ENCODE results near the gene RAB3C.

Gene RAB3C

GRCh38 chr5:58904737-58905136 lies 321.9 kb downstream of the RAB3C start:
- Histone ChIP-seq H3K27ac (no peak overlapping the region), H3K4me3 (no peak overlapping the region)
- TF ChIP-seq, protein P1, sequence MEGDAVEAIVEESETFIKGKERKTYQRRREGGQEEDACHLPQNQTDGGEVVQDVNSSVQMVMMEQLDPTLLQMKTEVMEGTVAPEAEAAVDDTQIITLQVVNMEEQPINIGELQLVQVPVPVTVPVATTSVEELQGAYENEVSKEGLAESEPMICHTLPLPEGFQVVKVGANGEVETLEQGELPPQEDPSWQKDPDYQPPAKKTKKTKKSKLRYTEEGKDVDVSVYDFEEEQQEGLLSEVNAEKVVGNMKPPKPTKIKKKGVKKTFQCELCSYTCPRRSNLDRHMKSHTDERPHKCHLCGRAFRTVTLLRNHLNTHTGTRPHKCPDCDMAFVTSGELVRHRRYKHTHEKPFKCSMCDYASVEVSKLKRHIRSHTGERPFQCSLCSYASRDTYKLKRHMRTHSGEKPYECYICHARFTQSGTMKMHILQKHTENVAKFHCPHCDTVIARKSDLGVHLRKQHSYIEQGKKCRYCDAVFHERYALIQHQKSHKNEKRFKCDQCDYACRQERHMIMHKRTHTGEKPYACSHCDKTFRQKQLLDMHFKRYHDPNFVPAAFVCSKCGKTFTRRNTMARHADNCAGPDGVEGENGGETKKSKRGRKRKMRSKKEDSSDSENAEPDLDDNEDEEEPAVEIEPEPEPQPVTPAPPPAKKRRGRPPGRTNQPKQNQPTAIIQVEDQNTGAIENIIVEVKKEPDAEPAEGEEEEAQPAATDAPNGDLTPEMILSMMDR (IDR thresholded peaks at IDR 0.05) = no peak
- DNase-seq (ENCODE audit: low spot score) = no peak

DNA sequence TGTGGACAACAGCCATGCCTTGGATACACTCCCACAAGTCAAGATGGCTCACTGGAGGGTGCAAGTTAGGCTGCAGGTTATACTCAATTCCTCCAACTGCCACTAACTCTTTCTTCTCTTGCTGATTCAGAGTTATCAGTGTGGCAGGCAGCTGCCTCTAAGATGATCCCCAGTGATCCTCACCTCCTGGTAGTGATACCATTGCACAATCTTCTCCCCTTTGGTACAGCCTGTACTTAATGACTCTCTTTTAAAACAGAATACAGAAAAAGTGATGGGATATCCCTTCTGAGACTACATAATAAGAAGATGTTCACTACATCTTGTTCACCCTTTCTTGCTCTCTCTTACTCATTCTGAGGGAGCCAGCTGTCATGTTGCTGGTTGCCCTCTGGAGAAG lies 323.1 kb downstream of the RAB3C start:
- no peak for DNase-seq (ENCODE audit: low spot score)
- no peak overlapping the region for H3K4me3 ChIP-seq
- H3K27ac ChIP-seq = no peak overlapping the region
- TF ChIP-seq, protein P1 (IDR thresholded peaks at IDR 0.05) = no peak

All from coronary artery (tissue), 2 donors.